ACC112 (cell line): Measurements from ENCODE around the gene MSI2.

Source experiments
- H2AFZ ChIP-seq: fragments of 200-600 bp; sonication (generic); one replicate; pipeline ENCODE4 v1.6.0; 2017; ENCODE audit warnings: antibody characterized with exemption, low read length; ENCODE audit not compliant: unreplicated experiment
- H3K27ac ChIP-seq: fragments of 200-600 bp; sonication (generic); 2 replicates; pipeline ENCODE4 v1.5.1; 2014; ENCODE audit warnings: low read depth, mild to moderate bottlenecking, antibody characterized with exemption, low read length, moderate library complexity
- H3K27me3 ChIP-seq: fragments of 200-600 bp; sonication (generic); 2 replicates; pipeline ENCODE4 v1.6.1; 2014; ENCODE audit warnings: mild to moderate bottlenecking, antibody characterized with exemption, low read length, moderate library complexity, mixed read lengths; ENCODE audit not compliant: insufficient read depth
- H3K36me3 ChIP-seq: fragments of 200-600 bp; sonication (generic); 2 replicates; pipeline ENCODE4 v1.6.1; 2016; ENCODE audit warnings: mild to moderate bottlenecking, antibody characterized with exemption, low read length, moderate library complexity, mixed read lengths; ENCODE audit not compliant: insufficient read depth
- H3K4me1 ChIP-seq: fragments of 200-600 bp; sonication (generic); one replicate; pipeline ENCODE4 v1.6.1; 2016; ENCODE audit warnings: low read length, mixed read lengths; ENCODE audit not compliant: insufficient read depth, unreplicated experiment, control insufficient read depth
- H3K4me3 ChIP-seq: fragments of 200-600 bp; sonication (generic); 2 replicates; pipeline ENCODE4 v1.5.1; 2014; ENCODE audit warnings: mild to moderate bottlenecking, low read depth, low read length
- H3K79me2 ChIP-seq: fragments of 200-600 bp; sonication (generic); one replicate; pipeline ENCODE4 v1.6.0; 2016; ENCODE audit warnings: low read length; ENCODE audit not compliant: control insufficient read depth, unreplicated experiment, insufficient read depth

MSI2 gene

DNA sequence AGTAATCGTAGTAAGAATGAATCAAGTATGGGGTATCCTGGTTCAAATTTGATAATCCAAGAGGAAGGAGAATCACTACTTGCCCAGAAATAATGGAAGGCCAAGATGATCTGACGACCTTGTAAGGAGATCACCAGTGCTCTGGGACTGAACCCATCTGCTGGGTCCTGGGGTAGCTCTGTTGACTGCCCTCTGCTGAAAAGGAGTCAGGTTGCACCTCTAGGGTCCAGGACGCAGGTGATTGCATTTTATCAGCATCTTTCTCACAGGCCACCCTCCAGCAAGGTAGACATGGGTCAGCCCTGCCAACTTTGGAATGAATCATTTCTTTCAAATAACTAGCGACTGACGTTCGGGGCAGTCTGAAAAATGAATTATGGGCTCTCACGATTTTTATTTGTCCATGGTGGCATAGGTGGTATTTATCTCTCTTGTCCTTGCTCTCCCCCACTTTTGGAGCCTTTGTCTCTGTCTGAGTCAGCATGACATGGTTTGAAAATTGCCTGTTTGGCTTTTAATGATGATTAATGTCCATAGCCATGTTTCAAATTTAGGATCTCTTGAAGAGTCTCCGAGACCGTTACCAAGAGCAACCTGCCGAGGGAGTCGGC, 163.7 kb downstream of the MSI2 start:
- H3K4me1 ChIP-seq, result peaks cover 6% of the 10 kb centered on the region
- no peak overlapping the region for H2AFZ ChIP-seq
- H3K36me3 ChIP-seq, result no peaks in the 10 kb centered on the region
- H3K79me2 ChIP-seq, result no peaks in the 10 kb centered on the region
- H3K27ac ChIP-seq, result no peak overlapping the region
- H3K27me3 ChIP-seq, result no peaks in the 10 kb centered on the region
- H3K4me3 ChIP-seq, result no peak overlapping the region

DNA sequence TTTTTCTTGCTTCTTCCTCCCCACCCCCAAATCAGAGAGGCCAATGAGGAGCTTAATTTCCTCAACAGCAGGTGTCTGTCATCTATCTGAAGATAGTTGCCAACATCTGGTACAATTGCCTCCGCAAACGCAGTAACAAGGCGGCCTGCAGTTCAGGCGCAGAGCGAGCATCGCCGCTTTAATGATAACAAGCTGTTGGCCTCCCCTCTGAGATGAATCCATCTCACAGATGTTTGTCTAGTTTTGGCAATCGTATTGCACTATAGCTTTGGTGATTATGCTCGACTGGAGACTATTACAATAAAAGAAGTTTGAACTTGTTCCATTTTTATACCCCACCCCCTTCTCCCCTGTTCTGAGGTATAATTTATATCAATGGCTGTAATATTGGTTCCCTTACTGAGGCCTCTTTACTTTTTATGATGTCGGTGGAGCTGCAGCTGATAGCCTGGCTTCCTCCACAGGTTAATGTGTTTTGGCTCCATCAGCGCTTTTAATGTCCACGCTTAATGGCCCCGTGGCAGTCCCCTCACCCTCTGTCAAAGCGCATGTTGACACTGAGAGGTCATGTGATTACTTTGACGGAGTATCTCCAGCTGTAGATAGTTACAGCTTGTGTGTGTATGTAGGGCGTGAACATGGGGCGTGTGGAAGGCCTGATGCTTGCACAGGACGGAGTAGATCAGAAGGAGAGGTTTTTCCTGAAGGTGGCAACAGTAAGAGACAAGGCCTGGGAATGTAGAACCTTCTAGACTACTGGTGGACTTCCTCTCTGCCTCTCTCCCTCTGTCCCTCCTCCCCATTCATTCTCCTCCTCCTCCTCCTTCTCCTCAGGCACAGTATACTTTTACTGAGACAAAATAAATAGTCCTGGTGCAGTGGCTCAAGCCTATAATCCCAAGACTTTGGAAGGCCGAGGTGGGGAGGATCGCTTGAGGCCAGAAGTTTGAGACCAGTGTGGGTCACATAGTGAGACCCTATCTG, 164.7 kb downstream of the MSI2 start:
- Histone ChIP-seq H3K27me3 (no peaks in the 10 kb centered on the region), H2AFZ (no peak overlapping the region), H3K4me1 (peaks cover 15% of the 10 kb centered on the region), H3K4me3 (no peak overlapping the region), H3K36me3 (no peaks in the 10 kb centered on the region), H3K79me2 (no peaks in the 10 kb centered on the region), H3K27ac (no peak overlapping the region)

GRCh38 chr17:57422574-57423164, 166.3 kb downstream of the MSI2 start:
- no peak overlapping the region for H3K4me3 ChIP-seq
- H3K4me1 ChIP-seq, result peaks cover 15% of the 10 kb centered on the region
- no peaks in the 10 kb centered on the region for H3K27me3 ChIP-seq
- H2AFZ ChIP-seq, result no peak overlapping the region
- H3K36me3 ChIP-seq, result no peaks in the 10 kb centered on the region
- H3K27ac ChIP-seq, result no peak overlapping the region
- H3K79me2 ChIP-seq, result no peaks in the 10 kb centered on the region

DNA sequence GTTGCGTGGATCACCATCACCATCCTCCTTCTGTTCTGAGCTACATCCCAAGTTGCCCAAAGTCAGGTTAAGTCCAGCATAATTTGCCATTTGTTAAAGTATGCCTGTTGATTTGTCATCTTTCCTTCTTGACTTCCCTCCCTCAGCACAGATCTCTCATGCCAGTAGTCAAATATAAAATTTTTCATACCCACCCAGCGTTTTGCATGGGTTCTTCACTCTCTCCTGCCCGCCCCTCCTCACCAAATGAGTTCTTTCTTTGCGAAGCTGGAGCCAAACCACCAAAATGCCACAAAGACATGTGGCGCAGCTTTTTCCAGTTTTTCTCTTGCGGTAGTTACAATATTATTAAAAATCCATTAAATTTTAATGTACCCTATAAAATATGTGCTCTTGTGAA, 167.2 kb downstream of the MSI2 start:
- no peaks in the 10 kb centered on the region for H3K27me3 ChIP-seq
- no peak overlapping the region for H2AFZ ChIP-seq
- peaks cover 15% of the 10 kb centered on the region for H3K4me1 ChIP-seq
- H3K27ac ChIP-seq, result no peak overlapping the region
- H3K4me3 ChIP-seq, result no peak overlapping the region
- H3K79me2 ChIP-seq, result no peaks in the 10 kb centered on the region
- H3K36me3 ChIP-seq, result no peaks in the 10 kb centered on the region

- Histone ChIP-seq H2AFZ (no peak overlapping the region), H3K27me3 (no peaks in the 10 kb centered on the region), H3K4me3 (no peak overlapping the region), H3K36me3 (no peaks in the 10 kb centered on the region), H3K27ac (no peak overlapping the region), H3K4me1 (peaks cover 15% of the 10 kb centered on the region), H3K79me2 (no peaks in the 10 kb centered on the region)
These were observed 167.9 kb downstream of the MSI2 start for GRCh38 chr17:57424273-57424672.

DNA sequence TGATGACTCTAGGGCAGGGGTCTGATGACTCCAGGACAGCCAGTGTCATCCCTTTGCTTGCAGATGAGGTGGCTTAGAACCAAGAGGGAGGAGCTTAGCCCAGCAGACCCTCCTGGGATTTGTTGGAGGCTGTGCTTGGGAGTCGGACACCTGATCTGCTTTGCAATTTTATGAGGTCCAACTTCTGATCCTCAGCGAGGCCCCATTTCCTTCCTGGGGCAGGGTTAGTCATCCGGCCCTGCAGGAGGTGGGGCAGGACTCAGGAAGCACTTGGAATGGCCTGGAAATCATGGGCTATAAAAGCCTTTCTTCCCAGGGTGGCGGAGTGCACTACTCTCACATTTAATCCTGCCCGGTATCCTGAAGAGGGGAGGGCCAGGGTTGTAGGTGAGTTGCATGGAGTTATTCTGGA, 168.5 kb downstream of the MSI2 start:
- H3K36me3 ChIP-seq, result no peaks in the 10 kb centered on the region
- H3K4me3 ChIP-seq, result no peak overlapping the region
- no peaks in the 10 kb centered on the region for H3K27me3 ChIP-seq
- H3K4me1 ChIP-seq, result peaks cover 15% of the 10 kb centered on the region
- no peaks in the 10 kb centered on the region for H3K79me2 ChIP-seq
- H3K27ac ChIP-seq, result no peak overlapping the region
- no peak overlapping the region for H2AFZ ChIP-seq

DNA sequence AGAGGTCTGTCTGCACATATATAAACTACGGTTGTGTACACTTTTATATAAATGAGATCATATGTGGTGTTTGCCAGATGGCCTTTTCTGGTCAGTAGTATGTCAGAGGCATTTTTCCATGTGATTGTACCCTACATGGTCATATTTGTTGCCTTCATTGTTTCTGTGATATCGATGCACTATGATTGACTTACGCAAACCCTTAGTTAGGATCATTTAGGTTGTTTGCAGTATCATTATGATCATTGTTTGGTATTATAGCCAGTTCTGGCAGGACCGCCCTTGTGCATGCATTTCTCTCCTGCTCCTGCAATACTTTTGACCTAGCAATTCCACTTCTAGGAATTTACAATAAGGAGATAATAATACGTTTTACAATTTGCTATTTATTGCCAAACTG, 169.1 kb downstream of the MSI2 start:
- H3K36me3 ChIP-seq, result no peaks in the 10 kb centered on the region
- H3K27me3 ChIP-seq, result no peaks in the 10 kb centered on the region
- no peak overlapping the region for H3K27ac ChIP-seq
- H3K4me1 ChIP-seq, result peaks cover 15% of the 10 kb centered on the region
- H3K79me2 ChIP-seq, result no peaks in the 10 kb centered on the region
- H2AFZ ChIP-seq, result no peak overlapping the region
- H3K4me3 ChIP-seq, result no peak overlapping the region

GRCh38 chr17:57425903-57426880, 169.9 kb downstream of the MSI2 start:
- Histone ChIP-seq H3K36me3 (no peaks in the 10 kb centered on the region), H3K4me1 (peaks cover 15% of the 10 kb centered on the region), H3K4me3 (no peak overlapping the region), H3K27ac (no peak overlapping the region), H3K27me3 (no peaks in the 10 kb centered on the region), H2AFZ (no peak overlapping the region), H3K79me2 (no peaks in the 10 kb centered on the region)

DNA sequence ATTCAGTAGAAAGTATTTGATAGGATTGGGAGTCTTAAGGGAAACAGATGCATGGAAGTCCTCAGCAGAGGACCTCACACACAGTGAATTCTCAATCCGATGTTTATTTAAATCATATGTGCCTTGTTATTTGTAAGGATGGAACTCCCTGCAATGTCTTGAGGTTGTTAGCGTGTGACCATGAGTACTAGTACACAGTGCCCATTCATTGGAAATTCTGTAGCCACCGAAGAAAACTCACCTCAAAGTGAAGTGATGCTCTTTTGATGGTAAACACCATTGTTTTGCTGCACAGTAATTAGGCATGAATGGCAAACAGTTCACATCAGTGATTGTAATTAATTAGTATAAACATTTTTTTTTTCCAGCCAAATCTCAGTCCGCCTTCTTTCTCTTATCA, 173.6 kb downstream of the MSI2 start:
- H3K4me3 ChIP-seq, result no peak overlapping the region
- no peaks in the 10 kb centered on the region for H3K27me3 ChIP-seq
- H3K4me1 ChIP-seq, result peaks cover 9% of the 10 kb centered on the region
- no peaks in the 10 kb centered on the region for H3K36me3 ChIP-seq
- no peak overlapping the region for H3K27ac ChIP-seq
- no peak overlapping the region for H2AFZ ChIP-seq
- no peaks in the 10 kb centered on the region for H3K79me2 ChIP-seq

- H3K36me3 ChIP-seq, result no peaks in the 10 kb centered on the region
- no peaks in the 10 kb centered on the region for H3K79me2 ChIP-seq
- H3K4me1 ChIP-seq, result no peaks in the 10 kb centered on the region
These were observed 175.1 kb downstream of the MSI2 start for GRCh38 chr17:57431415-57431814.

More at GRCh38 chr17:57431415-57431814, 175.1 kb downstream of the MSI2 start:
- H2AFZ ChIP-seq, result no peak overlapping the region
- no peaks in the 10 kb centered on the region for H3K27me3 ChIP-seq
- no peak overlapping the region for H3K27ac ChIP-seq
- no peak overlapping the region for H3K4me3 ChIP-seq
